DOHH2 (cell line): ENCODE data around the gene CAMSAP2.

Experiments used
- EZH2phosphoT487 ChIP-seq: fragments of 200-600 bp; sonication (generic); IDR thresholded peaks from 2 replicates; pipeline ENCODE4 v1.6.1; 2017; ENCODE audit warnings: borderline replicate concordance, mild to moderate bottlenecking, antibody characterized with exemption, low read length, moderate library complexity, mixed read lengths
- TF ChIP-seq, protein P1 (sequence below): fragments of 200-600 bp; sonication (generic); IDR thresholded peaks from one replicate; pipeline ENCODE4 v1.5.1; 2014; ENCODE audit warnings: antibody characterized with exemption, mild to moderate bottlenecking, low read depth, low read length; ENCODE audit not compliant: poor library complexity, severe bottlenecking

DNA sequence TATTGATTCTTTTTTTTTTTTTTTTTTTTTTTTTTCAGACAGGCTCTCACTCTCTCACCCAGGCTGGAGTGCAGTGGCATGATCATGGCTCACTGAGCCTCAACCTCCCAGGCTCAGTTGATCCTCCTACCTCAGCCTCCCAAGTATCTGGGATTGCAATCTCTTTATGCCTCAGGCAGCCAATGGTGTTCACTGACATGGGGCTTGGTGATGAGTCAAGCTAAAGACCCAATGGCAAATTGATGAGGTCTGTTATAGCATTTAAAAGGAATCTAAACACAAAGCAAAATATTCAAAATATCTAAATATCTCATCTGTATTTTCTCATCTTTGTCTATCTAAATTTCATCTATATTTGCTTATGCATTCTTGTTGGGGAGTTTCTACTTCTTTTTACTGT, 30.5 kb upstream of the CAMSAP2 start:
- TF ChIP-seq, protein P1, sequence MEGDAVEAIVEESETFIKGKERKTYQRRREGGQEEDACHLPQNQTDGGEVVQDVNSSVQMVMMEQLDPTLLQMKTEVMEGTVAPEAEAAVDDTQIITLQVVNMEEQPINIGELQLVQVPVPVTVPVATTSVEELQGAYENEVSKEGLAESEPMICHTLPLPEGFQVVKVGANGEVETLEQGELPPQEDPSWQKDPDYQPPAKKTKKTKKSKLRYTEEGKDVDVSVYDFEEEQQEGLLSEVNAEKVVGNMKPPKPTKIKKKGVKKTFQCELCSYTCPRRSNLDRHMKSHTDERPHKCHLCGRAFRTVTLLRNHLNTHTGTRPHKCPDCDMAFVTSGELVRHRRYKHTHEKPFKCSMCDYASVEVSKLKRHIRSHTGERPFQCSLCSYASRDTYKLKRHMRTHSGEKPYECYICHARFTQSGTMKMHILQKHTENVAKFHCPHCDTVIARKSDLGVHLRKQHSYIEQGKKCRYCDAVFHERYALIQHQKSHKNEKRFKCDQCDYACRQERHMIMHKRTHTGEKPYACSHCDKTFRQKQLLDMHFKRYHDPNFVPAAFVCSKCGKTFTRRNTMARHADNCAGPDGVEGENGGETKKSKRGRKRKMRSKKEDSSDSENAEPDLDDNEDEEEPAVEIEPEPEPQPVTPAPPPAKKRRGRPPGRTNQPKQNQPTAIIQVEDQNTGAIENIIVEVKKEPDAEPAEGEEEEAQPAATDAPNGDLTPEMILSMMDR: no peak
- no peak for TF ChIP-seq EZH2phosphoT487
